ENCODE measurements around the gene SMC3. TPM values are rescaled to one million over a fixed set of nuclear protein-coding genes. Genes with fewer than 3 reads are reported as not detected.

The SMC3 gene
- polyA plus RNA-seq, 1 of the 3 experiments (the other 2 are of a cell fraction), result 10.1 TPM

GRCh38 chr10:110619514-110620397 is 52.3 kb downstream of the SMC3 start:
- Histone ChIP-seq H3K79me2 (ENCODE audit: insufficient read depth) (no peaks in the 10 kb centered on the region), H3K27ac (ENCODE audit: low read depth in 2 of 2, low read length in 1 of 2) (no peak overlapping the region), H3F3A (replicated peaks; ENCODE audit: insufficient read depth) (no peaks in the 10 kb centered on the region), H3K9me3 (no peaks in the 10 kb centered on the region), H3K9ac (no peak overlapping the region), H3K36me3 (replicated peaks in 1 of 2; ENCODE audit: control insufficient read depth in 1 of 2, insufficient read depth in 2 of 2, low read length in 1 of 2) (no peaks in the 10 kb centered on the region), H3K4me3 (ENCODE audit: low read depth in 2 of 2, low read length in 1 of 2) (no peak overlapping the region), H3K9me2 (no peaks in the 10 kb centered on the region), H3K4me2 (no peak overlapping the region), H3K4me1 (ENCODE audit: control insufficient read depth in 1 of 2, insufficient read depth in 2 of 2, low read depth in 1 of 2, low read length in 1 of 2) (peaks cover 0 to 3% of the 10 kb centered on the region in 2 experiments; a peak in 2 of 4 replicates), H2AFZ (ENCODE audit: low read depth) (no peak overlapping the region), H3K27me3 (ENCODE audit: insufficient read depth) (no peaks in the 10 kb centered on the region), H4K20me1 (ENCODE audit: insufficient read depth) (no peaks in the 10 kb centered on the region)
- DNase-seq, result no peak
- TF ChIP-seq USF1 (IDR thresholded peaks at IDR 0.05; ENCODE audit: borderline replicate concordance, low read depth) (no peak), JUND (IDR thresholded peaks at IDR 0.05) (no peak), RAD21 (IDR thresholded peaks at IDR 0.05; ENCODE audit: low read length) (no peak), TAF1 (IDR thresholded peaks at IDR 0.05; ENCODE audit: borderline replicate concordance, low read depth, low read length) (no peak), FOXM1 (IDR thresholded peaks at IDR 0.05; ENCODE audit: low read depth) (no peak), PBX3 (IDR thresholded peaks at IDR 0.05) (no peak), USF2 (IDR thresholded peaks at IDR 0.05; ENCODE audit: borderline replicate concordance, low read depth, low read length) (no peak), TEAD4 (IDR thresholded peaks at IDR 0.05; ENCODE audit: borderline replicate concordance, insufficient read depth) (no peak), TCF12 (IDR thresholded peaks at IDR 0.05) (no peak), YY1 (IDR thresholded peaks at IDR 0.05; ENCODE audit: low read depth) (no peak), SIN3A (IDR thresholded peaks at IDR 0.05; ENCODE audit: borderline replicate concordance, low read depth, low read length) (no peak), RFX5 (IDR thresholded peaks at IDR 0.05; ENCODE audit: low read length) (no peak), MXI1 (IDR thresholded peaks at IDR 0.05; ENCODE audit: low read depth, low read length) (no peak), GATA2 (CRISPR knock-in tag; IDR thresholded peaks at IDR 0.05) (no peak), CHD2 (IDR thresholded peaks at IDR 0.05; ENCODE audit: low read length, partially characterized antibody) (no peak), NFIC (IDR thresholded peaks at IDR 0.05; ENCODE audit: borderline replicate concordance) (no peak), NRF1 (IDR thresholded peaks at IDR 0.05; ENCODE audit: low read depth, low read length) (no peak), ZBTB33 (IDR thresholded peaks at IDR 0.05; ENCODE audit: borderline replicate concordance, low read depth) (no peak), FOSL2 (IDR thresholded peaks at IDR 0.05; ENCODE audit: borderline replicate concordance, low read depth) (no peak), ELF1 (IDR thresholded peaks at IDR 0.05) (no peak)
- CTCF ChIA-PET, result interaction anchor here (0.9 to 7.4 kb wide), 5 partner anchors 10 to 316 kb away, joined by 3 to 39 read pairs (median 3); partner anchors contain the start of gene SMNDC1
- POLR2A ChIA-PET, result no interaction called here
- WGBS (ENCODE audit: low lambda C conversion rate), result 59% methylated on average over 3 of the region's 3 CpGs

Data from SK-N-SH (cell line).